HepG2 (cell line): ENCODE data around the gene OR52B4. TPM values are rescaled to one million over a fixed set of nuclear protein-coding genes. Genes with fewer than 3 reads are reported as not detected.

Source experiments
- ATAC-seq: fragments of 200-7000 bp; cut with Tn5 transposase; 3 replicates; pipeline ENCODE4 v1.9.1; 2020; ENCODE audit warnings: mild to moderate bottlenecking, moderate library complexity
- BruUV-seq: library from RNA; stranded (reverse); fragments of 400-500 nt; replicated peaks from 2 replicates; lab custom pipeline; 2021; lab: Mats Ljungman, UMichigan
- CTCF ChIA-PET: fragments of 300-600 bp; formaldehyde crosslinking; extraction: SDS; loops from one replicate; lab custom pipeline; 2021; ENCODE audit warnings: low total read pairs, inconsistent platforms, low intra/inter-chr PET ratio; lab: Yijun Ruan, JAX
- POLR2A ChIA-PET: fragments of 350-600 bp; sonication (Branson Sonifier 250); formaldehyde crosslinking; loops from one replicate; lab custom pipeline; 2020; ENCODE audit warnings: antibody characterized with exemption, inconsistent platforms; lab: Yijun Ruan, JAX
- DNase-seq: peaks from one replicate; pipeline ENCODE4 v3.0.0-alpha.2; 2015; ENCODE audit warnings: low spot score
- FAIRE-seq: peaks from 3 replicates; lab custom pipeline; 2011; peaks lifted over from hg19 to GRCh38; lab: Jason Lieb, UNC
- H2AFZ ChIP-seq: one replicate; pipeline ENCODE4 v1.6.1; 2011; ENCODE audit warnings: low read length, inconsistent platforms
- H3K27ac ChIP-seq: fragments of 300-600 bp; 3 replicates; pipeline ENCODE4 v1.8.0; 2011; ENCODE audit warnings: mixed run types, mild to moderate bottlenecking, mixed read lengths, low read length, inconsistent platforms; ENCODE audit not compliant: insufficient read depth; ENCODE audit errors: extremely low read length
- H3K27me3 ChIP-seq, 2 experiments: fragments of 200-600 bp in 1 of 2; 2 replicates in 1 of 2; 3 replicates in 1 of 2; pipeline versions ENCODE4 v1.6.0 to v1.8.0; 2011; ENCODE audit warnings: low read length in 2 of 2, mild to moderate bottlenecking in 2 of 2, moderate library complexity in 2 of 2, inconsistent platforms in 1 of 2; ENCODE audit not compliant: insufficient read depth in 2 of 2, control insufficient read depth in 1 of 2
- H3K36me3 ChIP-seq, 2 experiments: fragments of 200-600 bp in 1 of 2; replicated peaks in 1 of 2; 2 replicates in 1 of 2; 3 replicates in 1 of 2; pipeline versions ENCODE4 v1.5.1 to v1.8.0; 2011; ENCODE audit warnings: low read length in 2 of 2, inconsistent platforms in 1 of 2; ENCODE audit not compliant: insufficient read depth in 2 of 2, control insufficient read depth in 1 of 2
- H3K4me1 ChIP-seq: 2 replicates; pipeline ENCODE4 v1.5.1; 2012; ENCODE audit warnings: low read length, inconsistent platforms; ENCODE audit not compliant: insufficient read depth
- H3K4me2 ChIP-seq: 2 replicates; pipeline ENCODE4 v1.6.0; 2011; ENCODE audit warnings: low read depth, low read length, inconsistent platforms
- H3K4me3 ChIP-seq, 3 experiments: fragments of 200-600 bp in 1 of 3; sonication (generic), shearing (Covaris generic) in 1 of 3; replicated peaks in 1 of 3; 2 replicates each; pipeline ENCODE4 v1.5.1; 2011 to 2016; ENCODE audit warnings: low read length in 3 of 3, inconsistent platforms in 2 of 3, low read depth in 2 of 3, mild to moderate bottlenecking in 2 of 3, control low read depth in 1 of 3, mixed read lengths in 1 of 3; ENCODE audit not compliant: insufficient read depth in 1 of 3
- H3K79me2 ChIP-seq: one replicate; pipeline ENCODE4 v1.6.1; 2011; ENCODE audit warnings: low read length, inconsistent platforms; ENCODE audit not compliant: insufficient read depth
- H3K9ac ChIP-seq: 2 replicates; pipeline ENCODE4 v1.6.0; 2011; ENCODE audit warnings: mild to moderate bottlenecking, low read depth, low read length, inconsistent platforms; ENCODE audit not compliant: insufficient read depth
- H3K9me3 ChIP-seq: 2 replicates; pipeline ENCODE4 v1.5.1; 2012; ENCODE audit warnings: mild to moderate bottlenecking, low read length
- H4K20me1 ChIP-seq: 2 replicates; pipeline ENCODE4 v1.6.0; 2011; ENCODE audit warnings: inconsistent platforms, mild to moderate bottlenecking, low read length, moderate library complexity; ENCODE audit not compliant: insufficient read depth
- CHCHD3 ChIP-seq: sonication (generic); formaldehyde crosslinking; IDR thresholded peaks from 2 replicates; pipeline ENCODE4 v1.8.0; 2022; ENCODE audit warnings: mild to moderate bottlenecking, missing genetic modification reagents, moderate library complexity
- CHD2 ChIP-seq: IDR thresholded peaks from 2 replicates; pipeline ENCODE4 v1.6.1; 2011; ENCODE audit warnings: low read depth, low read length, improper control_type of control experiment
- HCFC1 ChIP-seq: fragments of 150-350 bp; IDR thresholded peaks from 2 replicates; pipeline ENCODE4 v1.6.1; 2014; ENCODE audit warnings: low read depth, low read length
- RAD21 ChIP-seq: fragments of 450-650 bp; formaldehyde crosslinking; IDR thresholded peaks from 2 replicates; pipeline ENCODE4 v1.5.0; 2020; ENCODE audit warnings: mild to moderate bottlenecking
- TBX3 ChIP-seq: fragments of 450-650 bp; IDR thresholded peaks from 2 replicates; pipeline ENCODE4 v1.6.1; 2017; ENCODE audit warnings: antibody characterized with exemption, mild to moderate bottlenecking, inconsistent platforms, borderline replicate concordance
- ZC3H13 ChIP-seq: sonication (generic); formaldehyde crosslinking; IDR thresholded peaks from 2 replicates; pipeline ENCODE4 v1.8.1; 2023; ENCODE audit warnings: mild to moderate bottlenecking, missing genetic modification reagents, moderate library complexity
- ZEB1 ChIP-seq: IDR thresholded peaks from 2 replicates; pipeline ENCODE4 v1.6.1; 2012; ENCODE audit warnings: mild to moderate bottlenecking, low read depth, inconsistent platforms; ENCODE audit not compliant: insufficient replicate concordance
- ZFP90 ChIP-seq: sonication (generic); formaldehyde crosslinking; IDR thresholded peaks from 2 replicates; pipeline ENCODE4 v1.8.0; 2022; ENCODE audit warnings: missing genetic modification reagents, mild to moderate bottlenecking, inconsistent platforms, borderline replicate concordance
- ZNF878 ChIP-seq: sonication (generic); formaldehyde crosslinking; IDR thresholded peaks from 2 replicates; pipeline ENCODE4 v1.8.1; 2023; ENCODE audit warnings: mild to moderate bottlenecking, missing genetic modification reagents, moderate library complexity
- ZSCAN29 ChIP-seq: sonication (generic); formaldehyde crosslinking; conservative IDR thresholded peaks from 2 replicates; pipeline ENCODE4 v1.4.0; 2020; ENCODE audit warnings: mild to moderate bottlenecking, missing genetic modification reagents
- ZSCAN30 ChIP-seq: sonication (generic); formaldehyde crosslinking; IDR thresholded peaks from 2 replicates; pipeline ENCODE4 v1.5.0; 2020; ENCODE audit warnings: mild to moderate bottlenecking, missing genetic modification reagents
- WGBS: methylation state at CpG from one replicate; pipeline ENCODE4 v1.1.6; 2017; ENCODE audit warnings: low lambda C conversion rate; 5-methylcytosine and 5-hydroxymethylcytosine counted together
- in situ Hi-C: cut with HindIII; loops from 2 replicates; pipeline ENCODE4 v1.10.0; 2017; ENCODE audit warnings: low pct_unique_long_range_greater_than_20kb; ENCODE audit not compliant: extremely low pct_ligation_motif_present
- intact Hi-C: fragments of 100-400 bp; cut with micrococcal nuclease; formaldehyde crosslinking; loops from one replicate; pipeline ENCODE4 v1.10.0; 2022; ENCODE audit not compliant: unreplicated experiment
- polyA plus RNA-seq, 8 experiments: library from polyadenylated mRNA; depleted of rRNA in 3 of 8; stranded (reverse) in 7 of 8; unstranded in 1 of 8; fragments of >200 nt; fragmentation: Illumina TruSeq in 4 of 8; extraction: Trizol in 4 of 8; gene quantifications; 2 replicates each; pipeline versions ENCODE4 v1.2.1 to v1.2.3, GENCODE V29; 2011 to 2016; ENCODE audit warnings: low read depth in 4 of 8, missing spikeins in 1 of 8, mixed read lengths in 1 of 8; ENCODE audit not compliant: insufficient read depth in 1 of 8
- total RNA-seq, 5 experiments: library from RNA; depleted of rRNA; stranded (reverse); fragments of >200 nt; fragmentation: Illumina TruSeq; extraction: Trizol; gene quantifications; 2 replicates each; pipeline ENCODE4 v1.2.3, GENCODE V29; 2016; ENCODE audit warnings: low read depth in 1 of 5

Gene OR52B4
- total and polyA plus RNA-seq, 2 of the 13 experiments (the other 11 are each of a cell fraction or from before 2014, with no cell fraction given) = not detected

- no peaks in the 10 kb centered on the region for H3K9me3 ChIP-seq
- no peak overlapping the region for H2AFZ ChIP-seq
- H3K36me3 ChIP-seq = no peaks in the 10 kb centered on the region
- in situ Hi-C loops = no loop called here
- H3K4me1 ChIP-seq = no peaks in the 10 kb centered on the region
- no peak overlapping the region for H3K27ac ChIP-seq
- TF ChIP-seq CHCHD3 = no peak
- TF ChIP-seq CHD2 = no peak
- no peak for TF ChIP-seq HCFC1
- TF ChIP-seq RAD21 (CRISPR knock-in tag) = no peak
- TF ChIP-seq TBX3 = no peak
- TF ChIP-seq ZSCAN29 = no peak
- TF ChIP-seq ZFP90 (CRISPR knock-in tag) = no peak
- TF ChIP-seq ZNF878 (CRISPR knock-in tag) = no peak
- TF ChIP-seq ZC3H13 (CRISPR knock-in tag) = no peak
- TF ChIP-seq ZEB1 = no peak
- no peak for TF ChIP-seq ZSCAN30 (CRISPR knock-in tag)
- TF ChIP-seq, all 625 proteins: peak for 0
- intact Hi-C loops = no loop called here
- WGBS = 24% methylated on average over 5 of the region's 5 CpGs
- no TSS peak for BruUV-seq
- Histone ChIP-seq H3K4me2 (no peak overlapping the region), H3K9ac (no peak overlapping the region), H3K4me3 (no peak overlapping the region), H3K27me3 (peaks cover 1 to 14% of the 10 kb centered on the region in 2 experiments; a peak in 3 of 5 replicates), H3K79me2 (no peaks in the 10 kb centered on the region), H4K20me1 (no peaks in the 10 kb centered on the region)
- CTCF ChIA-PET = no interaction called here
- DNase-seq (no peak), ATAC-seq (no peak), FAIRE-seq (no peak)
- POLR2A ChIA-PET = no interaction called here
Observed at GRCh38 chr11:4375431-4376140, 7.4 kb upstream of the OR52B4 start.
